GM18508 (cell line): ENCODE results near the gene CSRP2.

Source experiments
- ATAC-seq: cut with Tn5 transposase; IDR thresholded peaks from one replicate; pipeline ENCODE4 v1.9.1; 2021; ENCODE audit warnings: moderate number of reproducible peaks; ENCODE audit not compliant: insufficient read depth, unreplicated experiment

Gene CSRP2

DNA sequence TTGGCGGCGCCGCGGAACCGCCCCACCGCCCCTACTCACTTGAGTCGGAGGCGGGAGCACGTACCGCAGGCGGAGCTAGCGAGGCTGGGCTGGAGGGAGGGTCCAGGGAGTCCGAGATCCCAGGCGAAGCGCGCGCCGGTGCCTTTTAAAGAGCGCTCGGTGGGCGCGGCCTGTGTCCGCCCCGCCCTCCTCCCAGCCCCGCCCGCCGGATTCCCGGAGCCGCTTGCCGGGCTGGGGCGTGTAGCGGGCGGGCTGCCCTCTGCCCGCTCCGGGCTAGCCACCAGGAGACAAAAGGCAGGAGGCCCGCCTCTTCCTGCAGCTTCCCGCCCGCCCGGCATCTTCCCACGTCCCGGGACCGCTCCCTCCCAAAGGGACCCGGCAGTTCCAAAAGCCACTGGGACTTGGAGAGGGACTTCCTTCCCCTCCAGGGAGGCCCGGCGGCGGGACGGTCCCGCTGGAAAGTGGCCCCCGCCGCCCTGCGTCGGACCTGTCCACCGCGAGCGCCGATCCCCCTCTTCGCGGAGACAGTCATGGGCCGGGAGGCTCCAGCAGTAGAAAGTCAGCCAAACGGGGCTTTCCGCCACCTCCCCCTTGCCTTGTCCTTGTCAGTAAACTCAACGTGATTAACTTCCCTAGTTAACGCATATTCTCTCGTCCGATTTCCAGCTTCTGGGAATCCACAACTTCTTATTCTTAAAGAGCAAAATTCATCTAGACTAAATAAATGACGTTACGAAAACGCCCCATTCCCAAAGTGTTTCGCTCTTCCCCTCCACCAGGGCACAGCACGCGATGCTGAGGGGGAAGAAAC, at the start of gene CSRP2:
TSS of gene CSRP2 (minus strand) at position 121 of the 811 bp plus-strand sequence. CDS start 12,759 bp downstream, outside the sequence.
- peak; percentile 55 for ATAC-seq

DNA sequence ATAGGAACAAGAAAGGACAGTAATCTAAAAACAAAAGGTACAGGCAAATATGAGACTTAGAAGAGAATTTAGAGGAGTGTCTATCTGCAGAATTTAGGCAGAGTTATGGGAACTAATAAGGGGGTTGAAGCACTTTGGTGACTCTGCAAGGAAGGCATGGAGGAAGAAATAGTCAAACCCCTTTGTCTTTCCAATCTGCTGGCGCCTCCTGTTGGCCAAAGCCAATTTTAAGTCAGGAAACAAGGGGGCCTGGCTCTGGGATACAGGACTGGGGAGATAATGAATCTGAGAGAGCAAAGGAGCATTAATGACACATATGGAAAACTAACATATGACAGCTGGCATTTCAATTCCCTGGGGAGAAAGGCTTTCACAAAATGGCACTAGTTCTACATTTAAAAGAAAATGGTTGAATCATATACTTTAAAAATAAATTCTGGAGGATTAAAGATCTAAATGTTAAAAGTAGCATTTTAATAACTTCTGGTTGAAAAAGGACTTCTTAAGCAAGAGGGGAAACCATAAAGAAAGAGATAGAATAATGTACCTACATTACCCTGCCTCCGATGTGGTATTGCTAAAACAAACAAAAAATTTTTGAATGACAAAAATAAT, 48.5 kb upstream of the CSRP2 start:
- ATAC-seq = no peak

DNA sequence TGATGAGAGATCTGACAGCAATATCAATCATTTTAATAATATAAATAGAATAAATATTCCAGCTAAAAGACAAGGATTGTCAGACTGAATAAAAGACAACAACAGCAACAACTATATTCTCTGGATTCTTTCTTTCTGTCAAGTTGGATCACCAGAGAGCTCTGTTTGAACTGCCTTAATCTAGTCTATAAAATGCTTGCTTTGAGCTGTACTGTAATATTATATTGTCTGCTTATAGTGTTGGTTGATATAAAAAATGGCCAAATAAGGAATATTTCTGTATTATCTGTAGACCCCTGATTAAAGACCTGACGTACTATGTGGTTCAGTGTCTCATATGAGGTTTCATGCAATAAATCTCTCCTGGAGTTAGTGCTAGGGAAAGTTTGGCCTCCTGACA, 46.3 kb upstream of the CSRP2 start:
- no peak for ATAC-seq

DNA sequence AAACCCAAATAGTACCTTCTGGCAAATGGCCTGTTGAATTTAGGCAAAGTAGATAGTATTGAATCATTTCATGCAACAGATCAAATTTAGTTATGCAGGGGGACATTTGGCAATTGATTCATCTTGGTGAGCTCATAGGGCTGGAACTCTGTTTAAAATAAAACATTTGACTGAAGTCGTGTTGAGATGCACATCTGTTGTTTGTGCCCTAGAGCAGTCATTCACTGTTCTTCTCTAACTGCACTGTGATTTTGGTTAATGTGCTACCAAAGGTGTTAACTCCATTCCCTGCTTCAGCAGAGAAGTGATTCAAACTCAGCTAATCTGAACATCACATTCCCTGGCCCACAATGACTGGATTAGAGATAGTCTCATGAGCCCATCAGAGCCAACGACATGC, 44.0 kb upstream of the CSRP2 start:
- ATAC-seq = no peak

- no peak for ATAC-seq
Measured at GRCh38 chr12:76921891-76922664, 43.3 kb upstream of the CSRP2 start.

- no peak for ATAC-seq
Measured at GRCh38 chr12:76921100-76921471, 42.3 kb upstream of the CSRP2 start.

- ATAC-seq = peak; percentile 80
Measured at GRCh38 chr12:76920172-76921099, 41.6 kb upstream of the CSRP2 start.

DNA sequence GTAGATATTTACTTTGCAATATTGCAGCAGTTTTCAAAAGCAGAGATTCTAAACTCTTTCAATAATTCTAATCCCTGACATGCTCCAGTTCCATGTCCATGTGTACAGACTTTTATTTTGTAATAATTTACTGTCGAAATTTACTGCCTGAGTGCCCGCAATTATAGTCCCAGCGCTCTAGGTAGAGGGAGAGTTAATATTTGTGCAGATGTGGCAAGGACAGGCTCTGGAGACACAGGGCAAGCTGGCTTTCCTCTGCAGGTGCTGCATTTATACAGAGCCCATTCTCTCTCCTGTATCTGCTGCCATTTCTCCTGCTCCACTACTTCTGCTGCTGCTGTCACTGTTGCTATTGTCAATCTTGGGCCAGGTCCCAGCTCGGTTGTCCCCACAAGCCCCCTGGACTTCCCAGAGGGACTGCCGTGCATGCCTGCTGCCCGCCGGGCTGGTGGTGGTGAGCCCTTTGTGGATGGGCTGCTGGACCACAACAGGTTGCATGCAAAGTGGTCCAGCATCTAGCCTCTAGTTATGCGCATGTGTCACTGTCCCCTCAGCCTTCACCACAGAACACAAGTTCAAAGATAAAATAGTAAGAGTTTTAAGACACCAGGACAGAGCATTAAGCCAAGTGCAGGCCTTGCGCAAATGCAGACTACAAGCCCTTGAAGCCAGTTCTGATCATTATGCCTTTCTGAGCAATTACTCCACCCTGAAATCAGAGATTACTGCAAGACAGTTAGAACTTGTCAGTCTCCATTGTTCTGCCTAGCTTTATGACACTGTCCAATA, 40.8 kb upstream of the CSRP2 start:
- ATAC-seq = no peak

DNA sequence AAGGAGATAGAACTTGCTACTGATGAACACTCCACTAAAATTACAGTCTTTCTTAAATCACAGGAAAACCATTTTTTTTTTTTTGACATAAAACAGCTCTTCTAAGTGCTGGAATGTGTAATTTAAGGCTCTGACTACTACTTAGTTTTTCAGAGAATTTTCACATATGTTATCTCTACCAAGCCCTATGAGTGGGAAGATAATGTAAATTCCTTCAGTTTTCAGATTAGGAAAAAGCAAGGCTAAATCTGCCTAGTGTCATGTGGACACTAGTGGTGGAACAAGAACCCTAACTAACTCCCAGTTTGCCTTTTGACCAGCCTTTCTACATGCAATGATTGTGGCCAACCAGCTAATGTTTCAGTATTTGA, 37.3 kb upstream of the CSRP2 start:
- no peak for ATAC-seq

GRCh38 chr12:76915361-76916169, 36.7 kb upstream of the CSRP2 start:
- no peak for ATAC-seq

GRCh38 chr12:76914102-76914859, 35.5 kb upstream of the CSRP2 start:
- no peak for ATAC-seq

DNA sequence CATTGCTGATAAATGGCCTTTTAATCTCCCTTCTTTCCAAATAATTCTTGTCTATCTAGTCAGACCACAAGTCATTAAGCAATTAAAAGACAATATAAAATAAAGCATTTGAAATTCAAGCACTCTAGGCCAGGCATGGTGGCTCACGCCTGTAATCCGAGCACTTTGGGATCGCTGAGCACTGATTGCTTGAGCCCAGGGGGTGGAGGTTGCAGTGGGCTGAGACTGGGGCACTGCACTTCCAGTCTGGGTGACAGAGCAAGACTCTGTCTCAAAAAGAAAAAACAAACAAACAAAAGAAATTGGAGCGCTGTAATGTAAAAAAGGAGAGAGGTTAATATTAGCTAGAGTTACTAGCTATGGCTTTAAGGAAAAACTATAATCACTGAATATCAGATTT, 30.5 kb upstream of the CSRP2 start:
- ATAC-seq = no peak

- ATAC-seq = no peak
Measured at GRCh38 chr12:76908303-76909017, 29.6 kb upstream of the CSRP2 start.

- no peak for ATAC-seq
Measured at GRCh38 chr12:76901628-76902380, 23.0 kb upstream of the CSRP2 start.

GRCh38 chr12:76899522-76899921, 20.7 kb upstream of the CSRP2 start:
- no peak for ATAC-seq

GRCh38 chr12:76898442-76898841, 19.6 kb upstream of the CSRP2 start:
- no peak for ATAC-seq

- no peak for ATAC-seq
Measured at GRCh38 chr12:76896274-76896673, 17.5 kb upstream of the CSRP2 start.
